ENCODE results near the gene AQP12A.

AQP12A gene

DNA sequence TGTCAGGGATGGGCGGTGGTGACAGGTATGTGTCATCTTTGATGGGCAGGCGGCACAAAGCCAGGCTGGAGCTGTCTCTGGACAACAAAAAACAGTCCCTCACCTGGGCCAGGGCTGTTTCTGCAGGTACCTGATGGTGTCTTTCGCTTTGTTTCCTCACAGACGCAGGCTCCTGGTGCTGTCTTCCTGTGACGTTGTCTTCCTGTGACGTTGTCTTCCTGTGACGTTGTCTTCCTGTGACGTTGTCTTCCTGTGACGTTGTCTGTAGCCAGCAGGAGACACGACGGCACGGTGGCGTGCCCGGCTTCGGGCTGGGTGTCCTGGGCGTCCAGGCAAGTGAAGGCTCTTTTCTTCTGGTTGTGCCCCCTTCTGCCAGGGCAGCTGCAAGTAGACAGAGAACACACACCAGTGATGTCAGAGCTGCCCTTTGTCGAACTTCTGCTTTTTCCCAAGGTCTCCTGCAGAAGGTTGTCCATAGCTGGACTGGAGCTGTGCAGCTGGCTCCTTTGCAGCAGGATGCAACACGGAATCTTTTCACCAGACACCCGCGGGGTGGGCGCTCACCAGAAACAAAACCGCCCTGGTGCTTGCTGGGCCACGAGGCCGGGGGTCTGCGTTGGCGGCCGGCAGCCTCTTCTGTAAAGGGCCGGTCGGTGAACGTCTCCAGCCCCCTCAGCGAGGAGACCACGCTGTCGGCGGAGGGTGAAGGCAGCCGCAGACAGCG, 45.3 kb upstream of the AQP12A start:
- TF ChIP-seq TAF1 (IDR thresholded peaks at IDR 0.05; ENCODE audit: borderline replicate concordance, insufficient read depth, low read length), result no peak

DNA sequence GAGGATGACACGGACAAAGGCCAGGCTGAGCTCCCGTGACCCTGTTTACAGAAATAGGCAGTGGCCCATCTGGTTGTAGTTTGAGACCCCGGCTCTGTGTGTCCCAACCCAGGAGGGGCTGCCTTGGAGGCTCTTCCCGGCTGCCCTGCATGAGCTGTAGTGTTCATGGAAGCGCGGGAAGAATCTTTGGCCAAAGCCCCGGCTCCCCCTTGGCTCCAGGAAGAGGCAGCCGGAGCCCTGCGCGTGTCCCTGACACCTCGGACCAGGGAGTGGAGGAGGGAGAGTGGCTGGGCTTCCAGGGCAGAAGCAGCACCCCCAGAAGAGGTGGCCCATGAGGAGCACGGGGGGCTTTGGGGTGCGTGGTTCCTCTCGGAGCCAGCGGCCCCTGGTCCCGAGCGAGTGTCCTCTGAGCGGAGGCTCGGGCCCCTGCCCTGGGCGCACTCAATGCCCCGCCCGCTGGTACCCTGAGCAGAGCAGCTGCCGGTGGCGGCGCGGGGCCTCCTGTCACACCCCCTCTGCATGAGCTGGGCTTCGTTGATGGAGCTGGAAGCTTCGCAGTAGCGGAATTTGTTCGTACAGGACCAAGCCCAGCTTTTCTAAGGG, 44.7 kb upstream of the AQP12A start:
- TF ChIP-seq TAF1 (IDR thresholded peaks at IDR 0.05; ENCODE audit: borderline replicate concordance, insufficient read depth, low read length), result no peak
- TF ChIP-seq FOXP2 (optimal IDR thresholded peaks at IDR 0.05; ENCODE audit: borderline replicate concordance, extremely low read depth, extremely low read length, insufficient read depth), result no peak
- no peak for TF ChIP-seq SIN3A (IDR thresholded peaks at IDR 0.05; ENCODE audit: borderline replicate concordance, insufficient read depth, low read length)
- no peak for TF ChIP-seq POLR2AphosphoS5 (IDR thresholded peaks at IDR 0.05; ENCODE audit: low read depth, low read length)
- TF ChIP-seq, protein P1, sequence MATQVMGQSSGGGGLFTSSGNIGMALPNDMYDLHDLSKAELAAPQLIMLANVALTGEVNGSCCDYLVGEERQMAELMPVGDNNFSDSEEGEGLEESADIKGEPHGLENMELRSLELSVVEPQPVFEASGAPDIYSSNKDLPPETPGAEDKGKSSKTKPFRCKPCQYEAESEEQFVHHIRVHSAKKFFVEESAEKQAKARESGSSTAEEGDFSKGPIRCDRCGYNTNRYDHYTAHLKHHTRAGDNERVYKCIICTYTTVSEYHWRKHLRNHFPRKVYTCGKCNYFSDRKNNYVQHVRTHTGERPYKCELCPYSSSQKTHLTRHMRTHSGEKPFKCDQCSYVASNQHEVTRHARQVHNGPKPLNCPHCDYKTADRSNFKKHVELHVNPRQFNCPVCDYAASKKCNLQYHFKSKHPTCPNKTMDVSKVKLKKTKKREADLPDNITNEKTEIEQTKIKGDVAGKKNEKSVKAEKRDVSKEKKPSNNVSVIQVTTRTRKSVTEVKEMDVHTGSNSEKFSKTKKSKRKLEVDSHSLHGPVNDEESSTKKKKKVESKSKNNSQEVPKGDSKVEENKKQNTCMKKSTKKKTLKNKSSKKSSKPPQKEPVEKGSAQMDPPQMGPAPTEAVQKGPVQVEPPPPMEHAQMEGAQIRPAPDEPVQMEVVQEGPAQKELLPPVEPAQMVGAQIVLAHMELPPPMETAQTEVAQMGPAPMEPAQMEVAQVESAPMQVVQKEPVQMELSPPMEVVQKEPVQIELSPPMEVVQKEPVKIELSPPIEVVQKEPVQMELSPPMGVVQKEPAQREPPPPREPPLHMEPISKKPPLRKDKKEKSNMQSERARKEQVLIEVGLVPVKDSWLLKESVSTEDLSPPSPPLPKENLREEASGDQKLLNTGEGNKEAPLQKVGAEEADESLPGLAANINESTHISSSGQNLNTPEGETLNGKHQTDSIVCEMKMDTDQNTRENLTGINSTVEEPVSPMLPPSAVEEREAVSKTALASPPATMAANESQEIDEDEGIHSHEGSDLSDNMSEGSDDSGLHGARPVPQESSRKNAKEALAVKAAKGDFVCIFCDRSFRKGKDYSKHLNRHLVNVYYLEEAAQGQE (IDR thresholded peaks at IDR 0.05; ENCODE audit: insufficient read depth in 1 of 2, low read depth in 2 of 2, low read length in 2 of 2), result no peak

DNA sequence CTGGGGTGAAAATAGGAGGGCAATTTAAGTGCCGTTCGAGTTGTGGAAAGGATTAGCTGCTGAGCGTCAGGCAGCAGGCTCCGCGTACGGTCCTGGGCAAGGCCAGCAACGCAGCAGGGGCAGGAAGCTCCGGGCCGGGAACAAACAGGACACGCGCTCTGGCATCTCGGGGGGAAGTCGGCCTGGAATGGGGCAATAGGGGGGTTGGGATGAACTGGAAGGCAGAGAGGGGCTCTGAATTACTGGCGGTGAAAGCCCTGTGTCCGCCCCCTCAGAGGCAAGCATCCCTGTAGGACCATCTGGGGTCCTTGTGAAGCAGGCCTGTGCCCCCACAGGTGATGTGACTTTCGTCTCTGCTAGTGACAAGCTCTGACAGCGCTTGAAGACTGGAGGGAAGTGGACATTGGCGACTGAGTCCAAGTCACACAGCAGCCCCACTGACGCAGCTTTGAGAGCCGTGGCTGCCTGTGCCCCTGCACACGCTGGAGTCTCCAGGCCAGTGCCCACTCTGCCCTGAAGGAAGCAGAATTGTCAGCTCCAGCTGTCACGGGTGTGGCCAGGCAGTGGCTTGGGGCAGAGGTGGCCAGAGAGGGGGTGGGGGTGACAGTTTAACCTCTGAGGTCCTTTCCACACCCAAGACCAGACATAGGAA, 44.0 kb upstream of the AQP12A start:
- no peak for TF ChIP-seq FOXP2 (optimal IDR thresholded peaks at IDR 0.05; ENCODE audit: borderline replicate concordance, extremely low read depth, extremely low read length, insufficient read depth)
- TF ChIP-seq SIN3A (IDR thresholded peaks at IDR 0.05; ENCODE audit: borderline replicate concordance, insufficient read depth, low read length), result no peak
- TF ChIP-seq, protein P1 (IDR thresholded peaks at IDR 0.05; ENCODE audit: insufficient read depth in 1 of 2, low read depth in 2 of 2, low read length in 2 of 2), result no peak
- TF ChIP-seq POLR2AphosphoS5 (IDR thresholded peaks at IDR 0.05; ENCODE audit: low read depth, low read length), result no peak
- no peak for TF ChIP-seq TAF1 (IDR thresholded peaks at IDR 0.05; ENCODE audit: borderline replicate concordance, insufficient read depth, low read length)

DNA sequence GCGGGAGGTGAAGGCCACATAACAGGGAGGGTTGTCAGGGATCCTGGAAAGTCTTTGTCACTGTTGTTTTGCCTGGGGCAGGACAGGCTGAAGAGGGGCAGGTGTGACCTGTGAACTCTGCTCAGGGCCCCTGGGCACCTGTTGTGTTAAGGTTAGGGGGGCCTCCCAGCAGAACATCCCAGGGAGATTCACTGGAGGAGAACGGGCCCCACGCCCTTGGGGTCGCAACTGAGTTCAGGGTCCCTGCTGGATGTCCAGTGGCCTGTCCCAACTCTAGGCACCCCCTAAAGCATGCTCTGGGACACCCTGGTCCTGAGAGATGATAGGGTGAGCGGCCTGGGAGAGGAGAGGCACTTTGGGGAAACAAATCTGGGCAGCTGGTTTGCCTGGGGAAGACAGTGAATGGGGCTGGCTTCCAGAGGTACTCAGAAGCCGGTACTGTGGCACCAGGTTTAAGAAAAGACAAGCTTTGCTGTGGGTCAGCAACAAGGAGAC, 43.5 kb upstream of the AQP12A start:
- TF ChIP-seq, protein P1 (IDR thresholded peaks at IDR 0.05; ENCODE audit: insufficient read depth in 1 of 2, low read depth in 2 of 2, low read length in 2 of 2), result no peak
- TF ChIP-seq SIN3A (IDR thresholded peaks at IDR 0.05; ENCODE audit: borderline replicate concordance, insufficient read depth, low read length) (no peak), POLR2AphosphoS5 (IDR thresholded peaks at IDR 0.05; ENCODE audit: low read depth, low read length) (no peak), FOXP2 (optimal IDR thresholded peaks at IDR 0.05; ENCODE audit: borderline replicate concordance, extremely low read depth, extremely low read length, insufficient read depth) (no peak), TAF1 (IDR thresholded peaks at IDR 0.05; ENCODE audit: borderline replicate concordance, insufficient read depth, low read length) (no peak)

DNA sequence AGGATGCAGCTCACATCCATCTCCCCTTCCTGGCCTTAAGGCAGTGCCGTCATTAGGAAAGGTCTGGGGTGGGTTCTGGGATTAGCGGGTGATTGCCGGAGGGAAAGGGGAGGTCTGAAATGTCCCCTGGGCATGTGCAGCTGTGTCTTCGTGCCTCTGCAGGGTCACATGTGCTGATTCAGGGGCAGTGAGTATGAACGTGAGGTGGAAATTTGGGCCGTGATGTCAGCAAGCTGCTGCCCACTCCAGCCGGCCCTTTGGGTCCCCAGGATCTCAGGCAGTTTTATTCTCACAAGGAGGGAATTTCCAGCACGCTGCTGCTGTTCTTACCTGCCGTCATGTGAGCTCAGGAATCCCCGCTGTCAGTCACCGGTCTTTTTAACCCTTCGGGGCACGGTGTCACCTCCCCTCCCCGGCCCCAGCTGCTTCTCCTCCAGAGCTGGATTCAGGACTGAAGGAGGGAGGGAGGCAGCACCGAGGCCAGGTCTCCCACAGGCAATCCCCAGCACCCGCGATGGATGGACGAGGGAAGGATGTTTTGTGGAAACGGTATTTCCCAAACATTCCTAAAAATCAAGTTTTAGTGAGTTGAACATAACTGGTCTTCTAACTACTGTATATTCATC, 42.9 kb upstream of the AQP12A start:
- TF ChIP-seq, protein P1 (IDR thresholded peaks at IDR 0.05; ENCODE audit: insufficient read depth in 1 of 2, low read depth in 2 of 2, low read length in 2 of 2), result no peak
- no peak for TF ChIP-seq TAF1 (IDR thresholded peaks at IDR 0.05; ENCODE audit: borderline replicate concordance, insufficient read depth, low read length)
- TF ChIP-seq POLR2AphosphoS5 (IDR thresholded peaks at IDR 0.05; ENCODE audit: low read depth, low read length), result no peak
- no peak for TF ChIP-seq SIN3A (IDR thresholded peaks at IDR 0.05; ENCODE audit: borderline replicate concordance, insufficient read depth, low read length)
- TF ChIP-seq FOXP2 (optimal IDR thresholded peaks at IDR 0.05; ENCODE audit: borderline replicate concordance, extremely low read depth, extremely low read length, insufficient read depth), result no peak
